IPS-18a (cell line): Measurements from ENCODE around the gene INPP5E.

Experiments
- H3K27ac ChIP-seq: one replicate; pipeline ENCODE4 v1.5.1; 2013; ENCODE audit warnings: low read length
- H3K27me3 ChIP-seq: one replicate; pipeline ENCODE4 v1.6.1; 2013; ENCODE audit warnings: mild to moderate bottlenecking, low read length; ENCODE audit not compliant: control insufficient read depth, insufficient read depth
- H3K36me3 ChIP-seq: one replicate; pipeline ENCODE4 v1.6.1; 2013; ENCODE audit warnings: low read depth, low read length; ENCODE audit not compliant: control insufficient read depth
- H3K4me1 ChIP-seq: one replicate; pipeline ENCODE4 v1.6.1; 2013; ENCODE audit warnings: low read depth, low read length; ENCODE audit not compliant: control insufficient read depth
- H3K4me3 ChIP-seq: one replicate; pipeline ENCODE4 v1.5.1; 2013; ENCODE audit warnings: low read length
- H3K9ac ChIP-seq: one replicate; pipeline ENCODE4 v1.6.1; 2013; ENCODE audit warnings: mild to moderate bottlenecking, low read length, moderate library complexity
- H3K9me3 ChIP-seq: one replicate; pipeline ENCODE4 v1.6.1; 2013; ENCODE audit warnings: low read depth, low read length; ENCODE audit not compliant: control insufficient read depth

INPP5E gene

DNA sequence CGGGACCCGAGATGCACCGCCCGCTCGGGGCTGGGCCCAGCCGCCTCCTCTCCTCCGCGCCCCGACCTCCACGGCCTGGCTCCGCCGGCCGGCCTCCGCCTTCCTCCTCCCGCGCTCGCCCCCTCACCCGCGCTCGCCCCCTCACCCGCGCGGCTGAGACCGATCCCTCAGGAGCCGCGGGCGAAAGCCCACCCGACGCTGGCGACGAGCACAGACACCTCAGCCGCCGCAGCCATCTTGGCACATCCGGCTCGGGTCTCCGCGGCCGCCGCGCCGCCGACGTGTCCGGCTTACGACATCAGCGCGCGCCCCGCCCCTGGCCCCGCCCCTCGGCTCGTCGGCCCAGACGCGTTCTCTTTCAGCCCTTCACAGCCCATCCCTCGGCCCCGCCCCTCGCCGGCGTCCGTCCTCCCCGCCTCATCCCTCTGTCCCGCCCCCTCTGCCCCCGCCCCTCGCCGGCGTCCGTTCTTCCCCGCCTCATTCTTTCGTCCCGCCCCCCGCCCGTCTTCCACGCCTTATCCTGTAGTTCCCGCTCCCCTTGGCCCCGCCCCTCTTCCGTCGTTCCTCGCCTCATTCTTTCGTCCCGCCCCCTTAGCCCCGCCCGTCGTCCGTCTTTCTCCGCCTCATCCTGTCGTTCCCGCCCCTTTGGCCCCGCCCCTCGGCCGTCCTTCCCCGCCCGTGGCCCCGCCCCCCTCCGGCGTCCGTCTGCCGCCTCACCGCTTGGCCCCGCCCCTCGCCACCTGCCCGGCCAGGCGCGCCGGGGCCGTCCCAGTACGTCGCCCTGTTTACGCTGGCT, 43.3 kb upstream of the INPP5E start, which contains the start of gene SEC16A:
SEC16A (minus strand) TSS at position 248 of the 796 bp plus-strand sequence. CDS start 5,425 bp downstream, outside the sequence.
- Histone ChIP-seq H3K27ac (peak within 1 kb of the TSS; percentile 97), H3K36me3 (peaks cover 2% of the 10 kb centered on the region), H3K9ac (peak within 1 kb of the TSS; percentile 95), H3K4me1 (peaks cover 3% of the 10 kb centered on the region), H3K4me3 (peak within 1 kb of the TSS; percentile 95), H3K9me3 (no peaks in the 10 kb centered on the region), H3K27me3 (no peaks in the 10 kb centered on the region)

DNA sequence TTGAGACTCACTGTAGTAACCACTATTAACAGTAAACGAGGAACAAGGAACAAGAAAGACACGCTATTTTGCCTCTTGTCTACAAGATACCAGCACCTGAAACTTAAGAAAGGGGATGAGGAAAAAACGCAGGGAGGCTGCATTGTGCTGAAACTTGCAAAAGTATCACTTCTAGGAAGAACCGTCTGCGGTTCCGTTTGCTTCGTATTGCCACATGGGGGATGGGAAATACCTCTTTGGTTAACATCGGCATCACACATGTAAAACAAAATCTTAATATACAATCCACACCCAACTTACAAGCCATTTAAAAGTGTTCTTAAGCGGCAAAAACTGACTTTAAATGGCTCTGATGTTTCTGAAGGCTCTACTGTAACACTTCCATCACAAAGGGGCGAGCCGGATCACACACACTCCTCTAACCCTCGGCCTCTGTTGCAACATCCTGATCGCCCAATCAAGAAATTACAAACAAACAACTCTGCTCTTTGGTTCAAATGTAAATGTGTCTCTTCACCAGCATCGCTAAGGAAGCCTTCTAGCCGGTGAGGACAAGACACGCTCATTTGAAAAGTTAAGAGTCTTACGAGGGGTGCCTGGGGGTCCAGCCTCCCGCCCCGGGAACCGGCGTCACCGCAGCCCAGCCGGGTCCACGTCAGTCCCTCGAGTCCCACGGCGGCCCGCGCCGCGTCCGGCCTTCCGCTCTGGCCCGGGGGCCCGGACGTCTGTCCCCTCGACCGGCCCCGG, 42.6 kb upstream of the INPP5E start:
- H3K36me3 ChIP-seq = peaks cover 9% of the 10 kb centered on the region
- H3K9ac ChIP-seq = peak overlapping the region; percentile 90
- peak overlapping the region; percentile 95 for H3K4me3 ChIP-seq
- no peaks in the 10 kb centered on the region for H3K9me3 ChIP-seq
- no peaks in the 10 kb centered on the region for H3K27me3 ChIP-seq
- H3K4me1 ChIP-seq = peaks cover 3% of the 10 kb centered on the region
- peak overlapping the region; percentile 77 for H3K27ac ChIP-seq

DNA sequence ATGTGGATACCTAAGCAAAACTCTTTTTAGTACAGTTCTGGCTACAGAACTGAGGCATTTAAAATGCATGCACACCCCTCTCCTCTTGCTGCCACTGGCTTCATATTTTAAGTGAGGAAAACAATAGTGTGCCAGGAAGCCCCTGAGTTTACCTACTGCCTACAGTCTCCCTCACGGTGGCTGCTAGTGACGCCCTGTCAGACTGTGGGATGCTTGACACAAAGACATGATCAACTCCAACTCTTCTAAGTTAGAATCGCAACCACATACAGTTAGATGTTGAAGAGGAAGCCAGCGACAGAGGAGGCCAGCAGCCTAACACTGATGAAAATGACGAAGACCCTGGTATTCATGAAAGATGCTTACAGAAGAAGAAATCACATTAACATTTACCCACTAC, 41.9 kb upstream of the INPP5E start:
- peak overlapping the region; percentile 95 for H3K4me3 ChIP-seq
- peak overlapping the region; percentile 90 for H3K9ac ChIP-seq
- peaks cover 16% of the 10 kb centered on the region for H3K36me3 ChIP-seq
- H3K9me3 ChIP-seq = no peaks in the 10 kb centered on the region
- H3K4me1 ChIP-seq = peaks cover 3% of the 10 kb centered on the region
- H3K27ac ChIP-seq = no peak overlapping the region
- no peaks in the 10 kb centered on the region for H3K27me3 ChIP-seq

GRCh38 chr9:136476369-136477150, 36.9 kb upstream of the INPP5E start:
- Histone ChIP-seq H3K4me3 (no peak overlapping the region), H3K27ac (no peak overlapping the region), H3K9ac (no peak overlapping the region), H3K4me1 (peaks cover 2% of the 10 kb centered on the region), H3K9me3 (no peaks in the 10 kb centered on the region), H3K27me3 (no peaks in the 10 kb centered on the region), H3K36me3 (peaks cover 66% of the 10 kb centered on the region)

- Histone ChIP-seq H3K27me3 (no peaks in the 10 kb centered on the region), H3K4me3 (no peak overlapping the region), H3K27ac (no peak overlapping the region), H3K9ac (no peak overlapping the region), H3K9me3 (no peaks in the 10 kb centered on the region), H3K36me3 (peaks cover 79% of the 10 kb centered on the region), H3K4me1 (no peaks in the 10 kb centered on the region)
Observed at GRCh38 chr9:136474974-136475865, 35.6 kb upstream of the INPP5E start.

GRCh38 chr9:136474021-136474640, 34.5 kb upstream of the INPP5E start:
- H3K9ac ChIP-seq = no peak overlapping the region
- H3K27me3 ChIP-seq = no peaks in the 10 kb centered on the region
- H3K27ac ChIP-seq = no peak overlapping the region
- no peaks in the 10 kb centered on the region for H3K9me3 ChIP-seq
- peaks cover 86% of the 10 kb centered on the region for H3K36me3 ChIP-seq
- no peak overlapping the region for H3K4me3 ChIP-seq
- H3K4me1 ChIP-seq = no peaks in the 10 kb centered on the region

DNA sequence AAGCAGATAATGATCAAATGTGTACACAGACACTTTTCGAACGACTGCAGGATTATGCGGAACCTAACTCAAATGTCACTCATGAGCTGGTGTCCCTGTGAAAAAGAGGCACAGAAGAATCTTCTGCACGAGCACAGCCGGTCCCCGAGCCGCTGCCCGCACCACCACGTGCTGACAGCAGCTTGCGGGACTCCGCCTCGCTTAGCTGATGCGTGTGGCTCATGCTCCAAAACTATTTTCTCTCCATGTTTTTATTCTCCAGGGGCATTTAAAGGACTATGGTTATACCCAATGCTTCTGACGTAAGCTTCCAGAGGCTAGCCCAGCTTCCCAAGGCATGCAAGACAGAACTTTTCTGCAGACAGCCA, 33.7 kb upstream of the INPP5E start:
- Histone ChIP-seq H3K36me3 (peaks cover 94% of the 10 kb centered on the region), H3K4me1 (no peaks in the 10 kb centered on the region), H3K9ac (no peak overlapping the region), H3K9me3 (no peaks in the 10 kb centered on the region), H3K27ac (no peak overlapping the region), H3K4me3 (no peak overlapping the region), H3K27me3 (no peaks in the 10 kb centered on the region)

DNA sequence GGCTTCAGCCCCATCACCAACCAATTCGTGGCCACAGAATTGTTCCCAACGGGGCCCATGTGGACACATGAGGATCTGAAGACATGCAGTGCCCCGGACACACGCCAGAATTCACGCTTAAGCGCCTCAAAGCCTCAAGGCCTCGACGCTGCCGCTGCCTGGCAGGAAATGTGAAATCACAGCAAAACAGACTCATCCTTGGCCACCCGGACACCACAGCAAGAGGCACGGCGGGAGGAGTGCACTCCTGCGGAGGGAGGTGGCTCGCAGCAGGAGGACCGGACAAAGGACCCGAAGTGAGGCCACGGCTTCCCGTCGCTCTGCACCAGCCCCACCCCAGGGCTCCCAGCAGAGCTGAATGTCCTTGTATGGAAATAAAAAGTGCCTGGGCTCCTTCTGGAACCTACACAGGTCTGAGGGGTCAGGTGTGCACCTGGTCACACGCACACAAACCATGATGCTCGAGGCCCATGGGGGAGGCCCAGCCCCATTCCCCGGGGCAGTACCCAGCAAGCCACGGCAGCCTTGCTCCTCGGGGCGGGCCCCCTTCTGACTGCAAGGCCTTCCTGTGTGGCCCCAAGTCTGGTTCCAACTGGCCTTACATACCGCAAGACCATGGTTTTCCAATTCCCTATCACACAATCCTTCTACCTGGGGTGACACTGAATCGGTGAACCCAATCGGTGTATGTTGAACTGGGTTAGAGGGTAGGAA, 33.2 kb upstream of the INPP5E start:
- peaks cover 96% of the 10 kb centered on the region for H3K36me3 ChIP-seq
- no peaks in the 10 kb centered on the region for H3K9me3 ChIP-seq
- no peak overlapping the region for H3K9ac ChIP-seq

DNA sequence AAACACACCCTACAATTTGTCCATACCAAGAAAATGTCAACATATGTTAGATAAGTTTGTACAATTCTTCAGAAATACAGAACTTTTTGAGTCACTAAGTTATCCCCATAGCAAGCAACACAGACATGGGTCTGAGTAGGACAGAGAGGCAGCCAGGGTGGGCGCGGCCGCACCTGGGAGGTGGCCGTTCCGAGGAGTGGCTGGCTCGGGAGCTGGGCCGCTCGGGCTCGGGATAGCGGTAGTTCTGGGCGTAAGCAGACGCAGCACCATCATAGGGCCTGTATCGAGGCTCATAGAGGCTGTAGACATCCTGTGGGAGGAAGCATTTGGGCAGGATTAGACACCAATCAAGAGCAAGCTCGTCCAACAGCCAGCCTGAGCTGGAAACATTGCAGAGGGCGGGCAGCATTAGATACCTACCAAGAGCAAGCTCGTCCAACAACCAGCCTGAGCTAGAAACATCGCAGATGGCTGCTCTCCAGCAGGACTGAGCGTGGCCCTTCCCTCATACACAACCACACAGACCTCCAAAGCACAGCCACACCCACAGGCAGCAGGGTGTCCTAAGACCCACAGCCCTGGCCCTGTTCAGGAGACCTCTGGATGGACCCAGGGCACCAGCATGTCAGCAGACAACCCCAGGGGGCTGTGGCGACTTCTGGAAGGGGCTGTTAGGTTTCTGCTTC, 32.3 kb upstream of the INPP5E start:
- H3K27me3 ChIP-seq = no peaks in the 10 kb centered on the region
- no peak overlapping the region for H3K27ac ChIP-seq
- no peak overlapping the region for H3K4me3 ChIP-seq
- no peaks in the 10 kb centered on the region for H3K4me1 ChIP-seq
- H3K9ac ChIP-seq = no peak overlapping the region
- peaks cover 96% of the 10 kb centered on the region for H3K36me3 ChIP-seq
- H3K9me3 ChIP-seq = no peaks in the 10 kb centered on the region

More for the DNA sequence above, 33.2 kb upstream of the INPP5E start:
- Histone ChIP-seq H3K27ac (no peak overlapping the region), H3K27me3 (no peaks in the 10 kb centered on the region), H3K4me3 (no peak overlapping the region), H3K4me1 (no peaks in the 10 kb centered on the region)
